PC-3 (cell line): ENCODE data around the gene NES.

Source experiments
- EZH2 ChIP-seq: fragments of 300-600 bp; sonication (generic); IDR thresholded peaks from one replicate; pipeline ENCODE4 v1.6.1; 2017; ENCODE audit warnings: antibody characterized with exemption, mild to moderate bottlenecking, low read length; ENCODE audit not compliant: unreplicated experiment
- EZH2phosphoT487 ChIP-seq: fragments of 300-600 bp; sonication (generic); IDR thresholded peaks from 2 replicates; pipeline ENCODE4 v1.6.1; 2018; ENCODE audit warnings: mild to moderate bottlenecking, antibody characterized with exemption, low read length, borderline replicate concordance
- TF ChIP-seq, protein P1 (sequence below): fragments of 300-600 bp; sonication (generic); conservative IDR thresholded peaks from 2 replicates; pipeline ENCODE4 v1.5.1; 2017; ENCODE audit warnings: antibody characterized with exemption, low read depth, mild to moderate bottlenecking, low read length

- TF ChIP-seq, protein P1, sequence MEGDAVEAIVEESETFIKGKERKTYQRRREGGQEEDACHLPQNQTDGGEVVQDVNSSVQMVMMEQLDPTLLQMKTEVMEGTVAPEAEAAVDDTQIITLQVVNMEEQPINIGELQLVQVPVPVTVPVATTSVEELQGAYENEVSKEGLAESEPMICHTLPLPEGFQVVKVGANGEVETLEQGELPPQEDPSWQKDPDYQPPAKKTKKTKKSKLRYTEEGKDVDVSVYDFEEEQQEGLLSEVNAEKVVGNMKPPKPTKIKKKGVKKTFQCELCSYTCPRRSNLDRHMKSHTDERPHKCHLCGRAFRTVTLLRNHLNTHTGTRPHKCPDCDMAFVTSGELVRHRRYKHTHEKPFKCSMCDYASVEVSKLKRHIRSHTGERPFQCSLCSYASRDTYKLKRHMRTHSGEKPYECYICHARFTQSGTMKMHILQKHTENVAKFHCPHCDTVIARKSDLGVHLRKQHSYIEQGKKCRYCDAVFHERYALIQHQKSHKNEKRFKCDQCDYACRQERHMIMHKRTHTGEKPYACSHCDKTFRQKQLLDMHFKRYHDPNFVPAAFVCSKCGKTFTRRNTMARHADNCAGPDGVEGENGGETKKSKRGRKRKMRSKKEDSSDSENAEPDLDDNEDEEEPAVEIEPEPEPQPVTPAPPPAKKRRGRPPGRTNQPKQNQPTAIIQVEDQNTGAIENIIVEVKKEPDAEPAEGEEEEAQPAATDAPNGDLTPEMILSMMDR: no peak
- TF ChIP-seq EZH2 (no peak), EZH2phosphoT487 (no peak)
Measured at GRCh38 chr1:156648496-156648895, 28.7 kb downstream of the NES start.
